HEK293 (cell line): ENCODE data around the gene ASPRV1.

Experiments used
- CTCF ChIP-seq: fragments of 450-650 bp; formaldehyde crosslinking; IDR thresholded peaks from 2 replicates; pipeline ENCODE4 v1.5.1; 2016; ENCODE audit warnings: missing biosample characterization, missing genetic modification characterization
- HOXA7 ChIP-seq: sonication (generic); formaldehyde crosslinking; IDR thresholded peaks from 2 replicates; pipeline ENCODE4 v1.8.1; 2022; ENCODE audit warnings: missing genetic modification reagents, borderline replicate concordance
- ZBTB10 ChIP-seq: fragments of 450-650 bp; formaldehyde crosslinking; IDR thresholded peaks from 2 replicates; pipeline ENCODE4 v1.5.1; 2016; ENCODE audit warnings: missing biosample characterization, missing genetic modification characterization
- ZBTB6 ChIP-seq: fragments of 450-650 bp; formaldehyde crosslinking; IDR thresholded peaks from 2 replicates; pipeline ENCODE4 v1.5.1; 2017; ENCODE audit warnings: missing biosample characterization, missing genetic modification characterization
- ZNF184 ChIP-seq: fragments of 450-650 bp; IDR thresholded peaks from 2 replicates; pipeline ENCODE4 v1.5.1; 2018; ENCODE audit warnings: missing biosample characterization, mild to moderate bottlenecking, missing genetic modification characterization
- ZNF274 ChIP-seq, 2 experiments: fragments of 200-500 bp in 1 of 2; fragments of 450-650 bp in 1 of 2; sonication (Bioruptor generic) in 1 of 2; formaldehyde crosslinking in 1 of 2; IDR thresholded peaks; 2 replicates each; pipeline versions ENCODE4 v1.5.1 to v1.6.1; 2014 to 2016; ENCODE audit warnings: borderline replicate concordance in 1 of 2, inconsistent platforms in 1 of 2, low read length in 1 of 2, missing biosample characterization in 1 of 2, missing genetic modification characterization in 1 of 2

- TF ChIP-seq ZNF184 (no peak), ZNF274 (IDR thresholded peaks at IDR 0.05; ENCODE audit: low read length) (no peak), ZNF274 (tag by site-specific recombination; IDR thresholded peaks at IDR 0.05; ENCODE audit: borderline replicate concordance) (no peak), HOXA7 (CRISPR knock-in tag) (no peak), ZBTB10 (tag by site-specific recombination) (no peak), CTCF (tag by site-specific recombination) (no peak), ZBTB6 (no peak)
These were observed 15.5 kb downstream of the ASPRV1 start for GRCh38 chr2:69945941-69946340.
